Activated CD4-positive, alpha-beta T cell treated with anti-CD3 and anti-CD28 coated beads for 24 hours (primary cell): Measurements from ENCODE around the gene ANKHD1.

Experiments used
- DNase-seq, 2 donors: peaks; one replicate each; pipeline ENCODE4 v3.0.0-alpha.2; 2020; ENCODE audit warnings: low read depth in 2 of 2

ANKHD1 gene

GRCh38 chr5:140371356-140372151 is 30.1 kb upstream of the ANKHD1 start:
- DNase-seq = no peak

GRCh38 chr5:140372971-140373487 is 28.6 kb upstream of the ANKHD1 start:
- peak in 1 of 2 donors; percentile 15 for DNase-seq

GRCh38 chr5:140381351-140381750 is 20.3 kb upstream of the ANKHD1 start:
- DNase-seq = no peak

GRCh38 chr5:140381972-140382371 is 19.7 kb upstream of the ANKHD1 start:
- DNase-seq = no peak

GRCh38 chr5:140382866-140383265 is 18.8 kb upstream of the ANKHD1 start:
- no peak for DNase-seq

GRCh38 chr5:140383300-140383699 is 18.3 kb upstream of the ANKHD1 start:
- DNase-seq = no peak

- no peak for DNase-seq
Observed at GRCh38 chr5:140388052-140388451, 13.6 kb upstream of the ANKHD1 start.

GRCh38 chr5:140391312-140391711 is 10.3 kb upstream of the ANKHD1 start:
- DNase-seq = no peak

GRCh38 chr5:140391732-140392131 is 9.9 kb upstream of the ANKHD1 start:
- no peak for DNase-seq

- no peak for DNase-seq
Observed at GRCh38 chr5:140393738-140394137, 7.9 kb upstream of the ANKHD1 start.

GRCh38 chr5:140398379-140398811 is 3.2 kb upstream of the ANKHD1 start:
- DNase-seq = no peak

- DNase-seq = no peak
Observed at GRCh38 chr5:140399979-140400729, 1.5 kb upstream of the ANKHD1 start.

GRCh38 chr5:140400730-140401361 is 787 bp upstream of the ANKHD1 start:
- peak; percentile 74 for DNase-seq

GRCh38 chr5:140402258-140403074 is 833 bp downstream of the ANKHD1 start:
- peak; percentile 16 to 30 for DNase-seq

- DNase-seq = no peak
Observed at GRCh38 chr5:140403613-140404012, 2.0 kb downstream of the ANKHD1 start.

GRCh38 chr5:140408750-140409241 is 7.2 kb downstream of the ANKHD1 start:
- no peak for DNase-seq

- no peak for DNase-seq
Observed at GRCh38 chr5:140413230-140413629, 11.6 kb downstream of the ANKHD1 start.

- no peak for DNase-seq
Observed at GRCh38 chr5:140417235-140417634, 15.6 kb downstream of the ANKHD1 start.

GRCh38 chr5:140418862-140419520 is 17.4 kb downstream of the ANKHD1 start:
- DNase-seq = no peak

GRCh38 chr5:140420226-140420570 is 18.6 kb downstream of the ANKHD1 start:
- DNase-seq = no peak
